Measurements from ENCODE around the gene WBP1. TPM values are rescaled to one million over a fixed set of nuclear protein-coding genes. Genes with fewer than 3 reads are reported as not detected.
"Not testable (repeated sequence)": the region's sequence is repeated elsewhere in the genome, so short reads cannot be mapped to it uniquely, and the experiment has no call there.

WBP1 gene
- total RNA-seq, 4 donors from 2014 or later: 60.7 to 119 (median 102) TPM

DNA sequence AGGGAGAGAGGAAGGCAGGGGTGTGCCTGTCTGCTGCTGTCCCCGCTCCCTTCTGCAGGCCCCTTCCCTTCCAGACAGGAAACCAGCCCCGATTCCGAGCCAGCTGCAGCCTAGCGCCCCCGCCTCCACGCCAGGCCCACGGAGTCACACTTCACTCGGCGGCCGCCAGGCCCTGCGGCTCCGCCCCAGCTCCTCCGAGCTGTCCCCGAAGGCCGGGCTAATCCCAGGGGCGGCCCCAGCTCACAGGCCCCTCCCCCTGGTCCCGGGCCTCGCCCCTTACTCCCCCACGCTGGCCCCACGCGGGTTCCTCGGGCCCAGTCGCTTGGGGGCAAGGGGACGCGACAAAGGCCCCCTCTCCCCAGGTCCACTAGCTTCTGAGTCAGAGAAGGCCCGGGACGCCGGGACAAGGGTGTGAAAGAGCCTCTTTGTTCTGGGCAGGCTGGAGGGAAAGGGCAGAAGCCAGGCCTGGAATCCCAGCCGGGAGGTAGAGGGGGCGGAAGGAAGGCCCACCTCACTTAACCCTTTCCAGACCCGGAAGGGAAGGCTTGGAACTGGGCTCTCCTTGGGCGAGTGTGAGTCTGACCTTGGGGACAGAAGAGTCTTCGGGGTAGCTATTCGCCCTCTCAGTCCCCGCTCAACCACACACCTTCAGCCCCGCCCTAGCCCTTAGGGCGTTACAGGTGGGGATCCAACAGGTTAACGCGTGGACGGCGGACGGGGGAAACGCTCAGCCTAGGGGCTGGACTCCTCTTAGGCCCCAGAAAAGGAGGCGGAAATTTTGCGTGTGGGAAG, 17.7 kb upstream of the WBP1 start:
- 8 to 28% methylated on average over 5 to 12 of the region's 45 CpGs for WGBS, 2 donors
- intact Hi-C loops (cut with DNase I): no loop called here

DNA sequence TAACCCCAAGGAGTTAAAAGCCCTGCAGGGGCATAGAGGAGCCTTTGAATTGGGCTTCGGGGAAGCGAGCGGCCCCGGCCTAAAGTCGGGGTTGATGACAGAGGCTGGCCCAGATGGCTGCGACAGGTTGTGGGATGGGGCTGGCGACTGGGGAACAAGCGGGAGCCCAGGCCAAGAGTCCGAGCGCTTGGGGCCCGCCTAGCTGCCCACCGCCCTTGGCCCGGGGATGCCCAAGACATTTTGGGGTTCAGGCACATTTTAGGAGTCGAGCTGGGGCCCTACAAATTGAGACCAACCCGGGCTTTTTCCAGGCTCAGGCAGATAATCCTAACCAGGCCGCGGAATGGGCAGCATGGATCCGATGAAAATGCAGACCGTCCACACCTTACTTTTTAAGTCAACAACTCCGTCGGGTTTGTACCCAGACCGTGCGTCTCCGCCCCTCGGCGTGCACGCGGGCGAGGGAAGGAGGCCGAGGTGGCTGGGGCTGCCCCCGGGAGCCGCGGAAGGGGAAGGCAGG, 17.0 kb upstream of the WBP1 start:
- H3K4me3 ChIP-seq (replicated peaks in 1 of 3): peak overlapping the region; percentile 33 to 51 (median 51)
- no peaks in the 10 kb centered on the region for H3K36me3 ChIP-seq
- no peaks in the 10 kb centered on the region for H3K27me3 ChIP-seq
- TF ChIP-seq POLR2A (IDR thresholded peaks at IDR 0.05): no peak
- TF ChIP-seq, protein P1, sequence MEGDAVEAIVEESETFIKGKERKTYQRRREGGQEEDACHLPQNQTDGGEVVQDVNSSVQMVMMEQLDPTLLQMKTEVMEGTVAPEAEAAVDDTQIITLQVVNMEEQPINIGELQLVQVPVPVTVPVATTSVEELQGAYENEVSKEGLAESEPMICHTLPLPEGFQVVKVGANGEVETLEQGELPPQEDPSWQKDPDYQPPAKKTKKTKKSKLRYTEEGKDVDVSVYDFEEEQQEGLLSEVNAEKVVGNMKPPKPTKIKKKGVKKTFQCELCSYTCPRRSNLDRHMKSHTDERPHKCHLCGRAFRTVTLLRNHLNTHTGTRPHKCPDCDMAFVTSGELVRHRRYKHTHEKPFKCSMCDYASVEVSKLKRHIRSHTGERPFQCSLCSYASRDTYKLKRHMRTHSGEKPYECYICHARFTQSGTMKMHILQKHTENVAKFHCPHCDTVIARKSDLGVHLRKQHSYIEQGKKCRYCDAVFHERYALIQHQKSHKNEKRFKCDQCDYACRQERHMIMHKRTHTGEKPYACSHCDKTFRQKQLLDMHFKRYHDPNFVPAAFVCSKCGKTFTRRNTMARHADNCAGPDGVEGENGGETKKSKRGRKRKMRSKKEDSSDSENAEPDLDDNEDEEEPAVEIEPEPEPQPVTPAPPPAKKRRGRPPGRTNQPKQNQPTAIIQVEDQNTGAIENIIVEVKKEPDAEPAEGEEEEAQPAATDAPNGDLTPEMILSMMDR (IDR thresholded peaks at IDR 0.05): no peak
- peak overlapping the region; percentile 42 to 84 (median 76) for H3K27ac ChIP-seq
- no peak for DNase-seq
- no peaks in the 10 kb centered on the region for H3K9me3 ChIP-seq
- H3K4me1 ChIP-seq: peaks cover 10 to 18% of the 10 kb centered on the region in 2 donors
- intact Hi-C loops (cut with DNase I): no loop called here
- 19 to 24% methylated on average over 11 to 19 of the region's 33 CpGs for WGBS, 2 donors

More for the DNA sequence above, 17.7 kb upstream of the WBP1 start:
- DNase-seq: peak; percentile 92 to 93
- TF ChIP-seq, protein P1 (IDR thresholded peaks at IDR 0.05): peak in 4 of 6 experiments; percentile 34 to 62 (median 38)
- TF ChIP-seq POLR2A (IDR thresholded peaks at IDR 0.05): peak; percentile 46 to 78
- Histone ChIP-seq H3K9me3 (no peaks in the 10 kb centered on the region), H3K4me1 (peaks cover 10 to 18% of the 10 kb centered on the region in 2 donors), H3K36me3 (no peaks in the 10 kb centered on the region), H3K27me3 (no peaks in the 10 kb centered on the region), H3K27ac (peak overlapping the region; percentile 42 to 84 (median 76)), H3K4me3 (replicated peaks in 1 of 3) (peak overlapping the region; percentile 33 to 51 (median 51))

DNA sequence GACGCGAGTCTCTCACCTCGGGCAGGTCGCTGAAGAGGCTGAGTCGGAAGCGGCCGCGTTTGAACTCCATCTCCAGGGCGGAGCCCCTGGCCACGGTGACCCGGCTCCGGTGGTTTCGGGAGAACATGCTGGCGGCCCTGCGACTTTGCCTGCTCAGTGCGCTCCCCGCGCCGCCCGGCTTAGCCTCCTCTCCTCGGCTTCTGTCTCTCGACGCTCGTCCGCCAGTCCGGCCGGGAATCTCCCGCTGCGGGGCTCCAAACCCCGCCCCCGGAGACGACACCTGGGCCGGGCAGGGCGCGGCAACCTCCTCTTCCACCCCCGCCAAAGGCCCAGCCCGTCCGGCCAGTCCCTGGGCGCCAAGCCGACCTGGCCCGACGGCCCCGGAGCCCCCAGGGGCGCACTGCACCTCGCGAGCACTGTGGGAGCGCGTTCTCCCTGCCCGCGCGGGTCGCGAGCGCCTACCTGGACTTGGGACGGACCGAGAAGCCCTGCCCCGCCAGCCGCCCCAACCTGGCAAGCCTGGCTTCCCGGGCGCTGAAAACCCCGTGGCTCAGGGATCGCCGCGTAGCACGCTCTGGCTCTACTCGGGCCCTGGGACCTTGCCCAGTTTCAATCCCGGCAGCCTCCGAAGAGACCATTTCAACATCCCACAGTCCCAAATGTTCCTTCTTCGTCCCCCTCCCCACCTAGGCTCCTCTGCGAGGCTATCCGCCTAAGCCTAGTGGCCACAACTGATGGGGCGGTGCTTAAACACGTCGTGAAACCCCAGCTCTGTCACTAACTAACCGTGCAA, 16.4 kb upstream of the WBP1 start, which contains the start of gene RTKN:
Gene RTKN, minus strand, starts transcription at position 248 of the 793 bp plus-strand sequence. Its CDS starts 121 bp downstream, at position 127.
- peak; percentile 82 for DNase-seq

DNA sequence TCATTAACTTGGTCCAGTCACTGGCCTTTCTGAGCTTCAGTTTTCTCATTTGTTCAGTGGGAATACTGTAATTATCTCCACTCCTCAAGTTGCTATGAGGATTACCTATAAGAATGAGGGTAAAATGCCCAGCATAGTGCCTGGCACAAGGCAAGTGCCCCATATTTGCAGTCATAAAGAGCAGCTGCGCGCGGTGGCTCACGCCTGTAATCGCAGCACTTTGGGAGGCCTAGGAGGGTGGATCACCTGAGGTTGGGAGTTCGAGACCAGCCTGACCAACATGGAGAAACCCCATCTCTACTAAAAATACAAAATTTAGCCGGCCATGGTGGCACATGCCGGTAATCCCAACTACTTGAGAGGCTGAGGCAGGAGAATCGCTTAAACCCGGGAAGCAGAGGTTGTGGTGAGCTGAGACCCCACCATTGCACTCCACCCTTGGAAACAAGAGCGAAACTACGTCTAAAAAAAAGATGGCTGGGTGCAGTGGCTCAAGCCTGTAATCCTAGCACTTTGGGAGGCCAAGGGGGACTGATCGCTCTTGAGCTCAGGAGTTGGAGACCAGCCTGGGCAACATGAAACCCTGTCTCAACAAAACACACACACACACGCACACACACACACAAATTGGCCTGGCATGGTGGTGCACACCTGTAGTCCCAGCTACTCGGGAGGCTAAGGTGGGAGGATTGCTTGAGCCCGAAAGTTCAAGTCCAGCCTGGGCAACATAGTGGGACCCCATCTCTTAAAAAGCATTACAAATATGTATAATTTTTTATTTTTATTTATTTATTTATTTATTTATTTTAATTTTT, 15.5 kb upstream of the WBP1 start:
- 86 to 92% methylated on average over 16 of the region's 16 CpGs for WGBS, 2 donors
- peak overlapping the region in 2 of 3 donors; percentile 38 to 51 for H3K4me3 ChIP-seq (replicated peaks in 1 of 3)
- H3K9me3 ChIP-seq; DNase-seq; H3K27me3 ChIP-seq; intact Hi-C loops (cut with DNase I); H3K36me3 ChIP-seq: not testable (repeated sequence)
- H3K4me1 ChIP-seq: peaks cover 10 to 18% of the 10 kb centered on the region in 2 donors
- H3K27ac ChIP-seq: peak overlapping the region; percentile 42 to 84 (median 76)

More for the DNA sequence above, 16.4 kb upstream of the WBP1 start, which contains the start of gene RTKN:
- H3K9me3 ChIP-seq: no peaks in the 10 kb centered on the region
- H3K36me3 ChIP-seq: no peaks in the 10 kb centered on the region
- 9 to 23% methylated on average over 10 to 50 of the region's 75 CpGs for WGBS, 2 donors
- TF ChIP-seq, protein P1 (IDR thresholded peaks at IDR 0.05): no peak
- TF ChIP-seq POLR2A (IDR thresholded peaks at IDR 0.05): peak; percentile 4 to 75
- H3K4me3 ChIP-seq (replicated peaks in 1 of 3): peak within 1 kb of the TSS; percentile 33 to 51 (median 51)
- intact Hi-C loops (cut with DNase I): no loop called here
- H3K4me1 ChIP-seq: peaks cover 10 to 18% of the 10 kb centered on the region in 2 donors
- H3K27me3 ChIP-seq: no peaks in the 10 kb centered on the region
- peak within 1 kb of the TSS; percentile 42 to 84 (median 76) for H3K27ac ChIP-seq

Measured in thyroid gland (tissue), 4 donors.